Fibroblast of the conjunctiva (primary cell): ENCODE measurements around the gene PLA2G3.
A peak's percentile ranks its signal among the peaks of the same experiment; 100 is the strongest.
"Not testable (repeated sequence)": the region's sequence is repeated elsewhere in the genome, so short reads cannot be mapped to it uniquely, and the experiment has no call there.

Experiments used
- DNase-seq: peaks from one replicate; pipeline ENCODE4 v3.0.0-alpha.2; 2010; ENCODE audit warnings: low read depth

Gene PLA2G3

GRCh38 chr22:31139866-31140716 lies at the start of gene PLA2G3:
Gene PLA2G3 (minus strand): TSS chr22:31140508. CDS start chr22:31140354, 154 bp downstream.
- peak; percentile 8 for DNase-seq

GRCh38 chr22:31187627-31188026 lies 47.3 kb upstream of the PLA2G3 start:
- no peak for DNase-seq

- DNase-seq = peak; percentile 49
These were observed 44.7 kb upstream of the PLA2G3 start for GRCh38 chr22:31185056-31185455.

- no peak for DNase-seq
These were observed 43.7 kb upstream of the PLA2G3 start for GRCh38 chr22:31184015-31184414.

- DNase-seq = no peak
These were observed 39.0 kb upstream of the PLA2G3 start for GRCh38 chr22:31179345-31179744.

- DNase-seq = no peak
These were observed 38.6 kb upstream of the PLA2G3 start for GRCh38 chr22:31178859-31179258.

GRCh38 chr22:31177420-31178162 lies 37.3 kb upstream of the PLA2G3 start:
- DNase-seq = peak; percentile 22

- no peak for DNase-seq
These were observed 36.6 kb upstream of the PLA2G3 start for GRCh38 chr22:31176923-31177322.

- DNase-seq = peak; percentile 23
These were observed 33.3 kb upstream of the PLA2G3 start for GRCh38 chr22:31173386-31174145.

- DNase-seq = not testable (repeated sequence)
These were observed 31.4 kb upstream of the PLA2G3 start for GRCh38 chr22:31171734-31172133.

- DNase-seq = no peak
These were observed 30.7 kb upstream of the PLA2G3 start for GRCh38 chr22:31170971-31171370.

- DNase-seq = no peak
These were observed 21.9 kb upstream of the PLA2G3 start for GRCh38 chr22:31162015-31162765.

GRCh38 chr22:31161386-31161785 lies 21.1 kb upstream of the PLA2G3 start:
- no peak for DNase-seq

GRCh38 chr22:31160328-31160978 lies 20.1 kb upstream of the PLA2G3 start:
- DNase-seq = no peak

GRCh38 chr22:31155422-31155821 lies 15.1 kb upstream of the PLA2G3 start:
- DNase-seq = no peak

GRCh38 chr22:31154975-31155374 lies 14.7 kb upstream of the PLA2G3 start:
- no peak for DNase-seq

GRCh38 chr22:31153357-31153756 lies 13.0 kb upstream of the PLA2G3 start:
- no peak for DNase-seq

GRCh38 chr22:31151872-31152271 lies 11.6 kb upstream of the PLA2G3 start:
- no peak for DNase-seq

GRCh38 chr22:31150615-31151014 lies 10.3 kb upstream of the PLA2G3 start:
- DNase-seq = no peak

GRCh38 chr22:31148953-31149627 lies 8.8 kb upstream of the PLA2G3 start:
- DNase-seq = peak; percentile 73

- peak; percentile 23 for DNase-seq
These were observed 8.2 kb upstream of the PLA2G3 start for GRCh38 chr22:31148488-31148887.
